OCI-LY1 (cell line): Measurements from ENCODE around the gene REXO4.

Source experiments
- CTCF ChIP-seq: fragments of 200-600 bp; sonication (generic), shearing (Covaris generic); IDR thresholded peaks from 2 replicates; pipeline ENCODE4 v1.5.1; 2017; ENCODE audit warnings: mild to moderate bottlenecking, antibody characterized with exemption, low read length, moderate library complexity, mixed read lengths
- EZH2 ChIP-seq: fragments of 200-600 bp; sonication (generic), shearing (Covaris generic); IDR thresholded peaks from 2 replicates; pipeline ENCODE4 v1.8.0; 2017; ENCODE audit warnings: borderline replicate concordance, mixed run types, mild to moderate bottlenecking, antibody characterized with exemption, low read length, moderate library complexity, mixed read lengths

- TF ChIP-seq CTCF (no peak), EZH2 (no peak)
These were observed 16.2 kb downstream of the REXO4 start for GRCh38 chr9:133401588-133401987.
